A673 (cell line): Measurements from ENCODE around the gene UNC79. TPM values are rescaled to one million over a fixed set of nuclear protein-coding genes. Genes with fewer than 3 reads are reported as not detected.

ENCODE experiments used
- BruUV-seq: library from RNA; stranded (reverse); fragments of 400-500 nt; replicated peaks from 2 replicates; lab custom pipeline; 2021; lab: Mats Ljungman, UMichigan
- CTCF ChIA-PET: fragments of 300-600 bp; sonication (Branson Sonifier 250); formaldehyde crosslinking; loops from one replicate; lab custom pipeline; 2022; ENCODE audit warnings: antibody characterized with exemption; lab: Charles Lee
- POLR2A ChIA-PET: fragments of 300-600 bp; sonication (Branson Sonifier 250); formaldehyde crosslinking; loops from one replicate; lab custom pipeline; 2022; ENCODE audit warnings: antibody characterized with exemption; ENCODE audit not compliant: low non-redundant PET; lab: Charles Lee
- DNase-seq: peaks from one replicate; pipeline ENCODE4 v3.0.0-alpha.2; 2015; ENCODE audit warnings: low spot score
- H3K27ac ChIP-seq: fragments of 200-600 bp; sonication (generic); 2 replicates; pipeline ENCODE4 v1.5.1; 2016; ENCODE audit warnings: mixed run types, low read depth, mild to moderate bottlenecking, mixed read lengths, antibody characterized with exemption, low read length; ENCODE audit not compliant: poor library complexity, severe bottlenecking
- H3K27me3 ChIP-seq: fragments of 200-600 bp; sonication (generic); replicated peaks from 2 replicates; pipeline ENCODE4 v1.6.1; 2017; ENCODE audit warnings: mixed run types, low read depth, mild to moderate bottlenecking, mixed read lengths, antibody characterized with exemption, low read length; ENCODE audit not compliant: insufficient read depth, poor library complexity
- H3K36me3 ChIP-seq: fragments of 200-600 bp; sonication (generic); 2 replicates; pipeline ENCODE4 v1.6.1; 2016; ENCODE audit warnings: mixed run types, mild to moderate bottlenecking, mixed read lengths, antibody characterized with exemption, low read length; ENCODE audit not compliant: insufficient read depth, poor library complexity, severe bottlenecking
- H3K4me1 ChIP-seq: fragments of 200-600 bp; sonication (generic); 2 replicates; pipeline ENCODE4 v1.6.1; 2017; ENCODE audit warnings: mixed run types, mild to moderate bottlenecking, mixed read lengths, antibody characterized with exemption, low read length; ENCODE audit not compliant: insufficient read depth, poor library complexity, severe bottlenecking
- H3K4me3 ChIP-seq: fragments of 200-600 bp; sonication (generic); 2 replicates; pipeline ENCODE4 v1.5.1; 2016; ENCODE audit warnings: low read depth, mixed run types, mild to moderate bottlenecking, mixed read lengths, low read length; ENCODE audit not compliant: poor library complexity, severe bottlenecking
- H3K9me3 ChIP-seq: fragments of 200-600 bp; sonication (generic); 2 replicates; pipeline ENCODE4 v1.6.1; 2016; ENCODE audit warnings: mixed run types, low read depth, mild to moderate bottlenecking, mixed read lengths, antibody characterized with exemption, low read length; ENCODE audit not compliant: poor library complexity, severe bottlenecking
- CTCF ChIP-seq: fragments of 300-800, 200-600 bp; sonication (generic); conservative IDR thresholded peaks from 2 replicates; pipeline ENCODE4 v1.5.1; 2017; ENCODE audit warnings: low read depth, mild to moderate bottlenecking, antibody characterized with exemption, low read length, moderate library complexity, mixed read lengths
- EZH2 ChIP-seq: fragments of 200-600 bp; sonication (generic); IDR thresholded peaks from 2 replicates; pipeline ENCODE4 v1.6.1; 2017; ENCODE audit warnings: borderline replicate concordance, low read depth, mild to moderate bottlenecking, mixed read lengths, antibody characterized with exemption, low read length; ENCODE audit not compliant: poor library complexity, severe bottlenecking
- intact Hi-C: fragments of 100-400 bp; cut with micrococcal nuclease; formaldehyde crosslinking; loops from one replicate; pipeline ENCODE4 v1.10.0; 2022; ENCODE audit not compliant: unreplicated experiment
- total RNA-seq: library from RNA; stranded (reverse); gene quantifications from 2 replicates; pipeline ENCODE4 v1.2.3, GENCODE V29; 2021

UNC79 gene
- total RNA-seq, 1 experiment from 2014 or later = 0.15 TPM

- intact Hi-C loops = no loop called here
- no peaks in the 10 kb centered on the region for H3K4me1 ChIP-seq
- no TSS peak for BruUV-seq
- no peak for TF ChIP-seq EZH2
- no peak for TF ChIP-seq CTCF
- no peak overlapping the region for H3K27ac ChIP-seq
- H3K27me3 ChIP-seq = peaks cover 13% of the 10 kb centered on the region
- ChIA-PET POLR2A (no interaction called here), CTCF (no interaction called here)
- no peaks in the 10 kb centered on the region for H3K36me3 ChIP-seq
- H3K4me3 ChIP-seq = no peak overlapping the region
- DNase-seq = no peak
- H3K9me3 ChIP-seq = no peaks in the 10 kb centered on the region
Measured at GRCh38 chr14:93700928-93701327, 270.2 kb downstream of the UNC79 start.

GRCh38 chr14:93701562-93701961, 270.8 kb downstream of the UNC79 start:
- Histone ChIP-seq H3K4me3 (no peak overlapping the region), H3K27me3 (peaks cover 13% of the 10 kb centered on the region), H3K36me3 (no peaks in the 10 kb centered on the region), H3K9me3 (no peaks in the 10 kb centered on the region), H3K4me1 (no peaks in the 10 kb centered on the region), H3K27ac (no peak overlapping the region)
- TF ChIP-seq EZH2 (no peak), CTCF (no peak)
- DNase-seq = no peak
- intact Hi-C loops = no loop called here
- BruUV-seq = no TSS peak
- ChIA-PET CTCF (no interaction called here), POLR2A (no interaction called here)

- BruUV-seq = no TSS peak
- no peaks in the 10 kb centered on the region for H3K36me3 ChIP-seq
- H3K4me3 ChIP-seq = no peak overlapping the region
- H3K9me3 ChIP-seq = no peaks in the 10 kb centered on the region
- TF ChIP-seq EZH2 (no peak), CTCF (no peak)
- intact Hi-C loops = no loop called here
- no peaks in the 10 kb centered on the region for H3K4me1 ChIP-seq
- POLR2A ChIA-PET = no interaction called here
- peaks cover 21% of the 10 kb centered on the region for H3K27me3 ChIP-seq
- CTCF ChIA-PET = no interaction called here
- no peak overlapping the region for H3K27ac ChIP-seq
- no peak for DNase-seq
Measured at GRCh38 chr14:93702946-93703345, 272.2 kb downstream of the UNC79 start.
